Activated B cell treated with CpG ODN at 0.5 μM for 24 hours (primary cell): ENCODE measurements around the gene GNAO1. TPM values are rescaled to one million over a fixed set of nuclear protein-coding genes. Genes with fewer than 3 reads are reported as not detected.

ENCODE experiments used
- ATAC-seq: fragments of 200-7000 bp; cut with Tn5 transposase; one replicate; pipeline ENCODE4 v1.10.0; 2021; ENCODE audit warnings: low read depth, mild to moderate bottlenecking, moderate library complexity
- CTCF ChIA-PET: fragments of 350-600 bp; sonication (Branson Sonifier 250); formaldehyde crosslinking; loops from one replicate; lab custom pipeline; 2021; ENCODE audit warnings: antibody characterized with exemption; lab: Charles Lee
- POLR2A ChIA-PET: fragments of 350-600 bp; sonication (Branson Sonifier 250); formaldehyde crosslinking; loops from one replicate; lab custom pipeline; 2021; ENCODE audit warnings: antibody characterized with exemption; lab: Charles Lee
- DNase-seq: peaks from one replicate; pipeline ENCODE4 v3.0.0; 2022
- H3K27ac Mint-ChIP-seq: one replicate; pipeline ENCODE4 v1.8.0; 2020; ENCODE audit warnings: mixed read lengths
- H3K27me3 Mint-ChIP-seq: one replicate; pipeline ENCODE4 v1.8.0; 2021; ENCODE audit warnings: mixed read lengths
- H3K36me3 Mint-ChIP-seq: one replicate; pipeline ENCODE4 v1.8.0; 2021; ENCODE audit warnings: low read depth, mixed read lengths
- H3K4me1 Mint-ChIP-seq: one replicate; pipeline ENCODE4 v1.8.0; 2021; ENCODE audit warnings: mixed read lengths
- H3K4me3 Mint-ChIP-seq: one replicate; pipeline ENCODE4 v1.8.0; 2020; ENCODE audit warnings: mild to moderate bottlenecking, mixed read lengths
- H3K9me3 Mint-ChIP-seq: one replicate; pipeline ENCODE4 v1.8.0; 2020; ENCODE audit warnings: mixed read lengths
- intact Hi-C: fragments of 100-400 bp; cut with micrococcal nuclease; formaldehyde crosslinking; loops from one replicate; pipeline ENCODE4 v1.15.1; 2024
- total RNA-seq: library from RNA; stranded (reverse); gene quantifications from 2 replicates; pipeline ENCODE4 v1.2.3, GENCODE V29; 2022
- TF ChIP-seq, protein P1 (sequence below): fragments of 200-600 bp; IDR thresholded peaks from one replicate; pipeline ENCODE4 v1.8.0; 2022; ENCODE audit warnings: antibody characterized with exemption, mild to moderate bottlenecking

GNAO1 gene
- total RNA-seq, 1 donor from 2014 or later: 0.53 TPM

DNA sequence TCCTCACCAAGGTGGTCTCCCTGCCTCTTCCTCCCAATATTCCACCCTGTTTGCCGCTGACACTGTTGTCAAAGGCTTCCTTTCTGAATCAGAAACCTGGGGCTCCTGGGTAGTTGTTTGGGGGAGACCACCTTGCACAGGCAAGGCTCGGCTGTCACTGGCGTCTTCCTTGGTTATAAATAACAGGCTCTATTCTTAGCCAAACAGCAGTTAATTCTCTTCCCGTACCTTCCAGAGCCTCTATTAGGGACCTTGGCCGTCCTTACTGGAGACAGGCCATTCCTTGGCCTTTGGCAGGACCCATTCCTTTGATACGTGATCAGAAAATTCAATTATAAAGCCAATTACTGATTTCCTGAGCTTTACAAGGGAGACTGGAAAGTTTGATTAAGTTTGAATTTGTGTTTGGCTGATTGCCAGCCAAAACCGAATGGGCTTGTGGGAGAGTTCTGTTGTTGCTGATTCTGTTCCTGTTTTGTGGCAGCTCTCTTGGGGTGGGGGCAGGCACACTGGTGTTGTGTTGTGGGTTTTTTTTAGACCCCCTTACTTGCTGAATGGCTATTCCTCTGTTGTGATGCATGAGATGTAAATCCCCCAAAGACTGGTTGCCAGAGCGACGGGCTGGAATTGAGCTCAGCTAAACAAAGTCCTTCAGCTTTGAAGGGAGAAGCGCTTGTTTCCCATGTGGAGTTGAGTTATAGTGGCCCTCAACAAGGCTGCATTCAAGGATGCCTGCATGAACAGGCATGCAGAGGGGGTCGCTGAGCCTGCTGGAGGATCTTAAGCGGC is 104.6 kb downstream of the GNAO1 start:
- peaks cover 9% of the 10 kb centered on the region for H3K27me3 Mint-ChIP-seq
- DNase-seq (no peak), ATAC-seq (no peak)
- no peaks in the 10 kb centered on the region for H3K9me3 Mint-ChIP-seq
- TF ChIP-seq, protein P1, sequence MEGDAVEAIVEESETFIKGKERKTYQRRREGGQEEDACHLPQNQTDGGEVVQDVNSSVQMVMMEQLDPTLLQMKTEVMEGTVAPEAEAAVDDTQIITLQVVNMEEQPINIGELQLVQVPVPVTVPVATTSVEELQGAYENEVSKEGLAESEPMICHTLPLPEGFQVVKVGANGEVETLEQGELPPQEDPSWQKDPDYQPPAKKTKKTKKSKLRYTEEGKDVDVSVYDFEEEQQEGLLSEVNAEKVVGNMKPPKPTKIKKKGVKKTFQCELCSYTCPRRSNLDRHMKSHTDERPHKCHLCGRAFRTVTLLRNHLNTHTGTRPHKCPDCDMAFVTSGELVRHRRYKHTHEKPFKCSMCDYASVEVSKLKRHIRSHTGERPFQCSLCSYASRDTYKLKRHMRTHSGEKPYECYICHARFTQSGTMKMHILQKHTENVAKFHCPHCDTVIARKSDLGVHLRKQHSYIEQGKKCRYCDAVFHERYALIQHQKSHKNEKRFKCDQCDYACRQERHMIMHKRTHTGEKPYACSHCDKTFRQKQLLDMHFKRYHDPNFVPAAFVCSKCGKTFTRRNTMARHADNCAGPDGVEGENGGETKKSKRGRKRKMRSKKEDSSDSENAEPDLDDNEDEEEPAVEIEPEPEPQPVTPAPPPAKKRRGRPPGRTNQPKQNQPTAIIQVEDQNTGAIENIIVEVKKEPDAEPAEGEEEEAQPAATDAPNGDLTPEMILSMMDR: no peak
- H3K36me3 Mint-ChIP-seq: no peaks in the 10 kb centered on the region
- CTCF ChIA-PET: no interaction called here
- POLR2A ChIA-PET: no interaction called here
- H3K27ac Mint-ChIP-seq: no peak overlapping the region
- intact Hi-C loops: no loop called here
- no peak overlapping the region for H3K4me3 Mint-ChIP-seq
- peaks cover 6% of the 10 kb centered on the region for H3K4me1 Mint-ChIP-seq

DNA sequence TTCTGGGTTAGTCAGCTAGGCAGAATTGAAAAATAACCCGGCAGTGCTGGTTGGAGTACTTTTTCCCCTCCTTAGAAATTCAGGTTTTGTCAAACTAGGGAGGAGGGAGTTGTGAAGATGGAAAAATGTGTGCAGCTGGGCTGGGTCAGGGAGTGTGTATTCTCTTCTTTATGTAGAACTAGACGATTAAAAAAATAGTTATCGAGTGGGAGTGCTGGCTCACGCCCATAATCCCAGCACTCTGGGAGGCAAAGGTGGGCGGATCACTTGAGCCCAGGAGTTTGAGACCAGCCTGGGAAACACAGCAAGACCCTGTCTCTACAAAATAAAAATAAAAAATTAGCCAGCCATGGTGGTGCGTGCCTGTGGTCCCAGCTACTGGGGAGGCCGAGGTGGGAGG is 106.4 kb downstream of the GNAO1 start:
- ChIA-PET POLR2A (no interaction called here), CTCF (no interaction called here)
- Mint-ChIP-seq H3K27me3 (peaks cover 9% of the 10 kb centered on the region), H3K9me3 (no peaks in the 10 kb centered on the region), H3K27ac (no peak overlapping the region), H3K4me3 (no peak overlapping the region), H3K4me1 (peaks cover 6% of the 10 kb centered on the region), H3K36me3 (no peaks in the 10 kb centered on the region)
- ATAC-seq (no peak), DNase-seq (no peak)
- intact Hi-C loops: no loop called here
- TF ChIP-seq, protein P1: no peak

DNA sequence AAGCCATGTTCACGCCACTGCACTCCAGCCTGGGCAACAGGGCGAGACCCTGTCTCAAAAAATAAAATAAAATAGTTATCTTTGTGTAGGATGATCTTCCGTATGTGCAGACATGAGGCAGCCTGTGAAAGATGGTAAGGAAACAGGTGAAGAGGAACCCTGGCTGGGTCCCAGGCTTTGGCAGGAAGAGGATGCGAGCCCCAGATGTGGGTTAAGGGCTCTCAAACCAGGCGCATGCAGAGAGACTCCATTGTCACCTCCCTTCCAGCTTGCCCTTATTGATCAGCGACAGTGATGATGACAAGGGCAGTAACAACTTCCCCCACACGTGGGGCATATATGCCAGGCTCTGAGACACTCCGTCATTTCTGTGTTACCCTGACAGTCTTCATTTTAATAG is 106.8 kb downstream of the GNAO1 start:
- peaks cover 9% of the 10 kb centered on the region for H3K27me3 Mint-ChIP-seq
- no peak for ATAC-seq
- intact Hi-C loops: no loop called here
- H3K36me3 Mint-ChIP-seq: no peaks in the 10 kb centered on the region
- no peak overlapping the region for H3K4me3 Mint-ChIP-seq
- TF ChIP-seq, protein P1: no peak
- ChIA-PET POLR2A (no interaction called here), CTCF (no interaction called here)
- H3K9me3 Mint-ChIP-seq: no peaks in the 10 kb centered on the region
- no peak for DNase-seq
- H3K27ac Mint-ChIP-seq: no peak overlapping the region
- peaks cover 6% of the 10 kb centered on the region for H3K4me1 Mint-ChIP-seq

DNA sequence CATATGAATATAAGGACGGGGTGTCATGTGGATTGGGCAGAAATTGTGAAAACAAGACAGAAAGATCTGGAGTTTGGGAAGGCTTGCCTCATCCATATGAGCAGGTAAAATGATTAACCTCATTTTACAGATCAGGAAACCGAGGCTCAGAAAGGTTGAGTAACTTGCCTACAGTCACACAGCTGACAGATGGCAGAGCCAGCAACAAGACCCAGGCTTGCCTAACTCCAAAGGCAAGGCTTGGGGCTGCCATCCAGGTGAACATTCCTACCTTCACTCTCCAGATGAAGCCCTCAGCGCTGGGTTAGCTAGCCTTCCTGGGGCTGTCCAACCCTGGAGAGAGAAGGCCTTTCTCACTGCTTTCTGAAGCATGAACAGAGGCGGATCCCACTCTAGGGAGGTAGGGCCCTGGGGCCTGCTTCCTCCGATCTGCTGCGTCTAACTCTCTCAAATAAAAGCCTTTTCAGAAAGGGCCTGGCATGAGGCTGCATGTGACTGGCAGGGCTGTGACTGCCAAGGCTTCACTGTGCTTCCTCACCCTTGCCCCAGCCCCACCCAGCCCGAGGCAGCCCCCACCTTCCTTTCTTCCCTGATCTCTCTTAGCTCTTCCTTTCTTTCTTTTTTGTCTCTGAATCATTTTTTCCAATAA is 107.8 kb downstream of the GNAO1 start:
- DNase-seq: no peak
- Mint-ChIP-seq H3K4me3 (no peak overlapping the region), H3K9me3 (no peaks in the 10 kb centered on the region), H3K4me1 (peaks cover 6% of the 10 kb centered on the region), H3K36me3 (no peaks in the 10 kb centered on the region), H3K27me3 (peaks cover 10% of the 10 kb centered on the region), H3K27ac (no peak overlapping the region)
- ChIA-PET POLR2A (no interaction called here), CTCF (interaction anchor here (0.7 kb wide), 1 partner anchor 19 kb away, joined by 3 read pairs; no protein-coding TSS in a partner anchor)
- no peak for ATAC-seq
- TF ChIP-seq, protein P1: no peak
- intact Hi-C loops: no loop called here

DNA sequence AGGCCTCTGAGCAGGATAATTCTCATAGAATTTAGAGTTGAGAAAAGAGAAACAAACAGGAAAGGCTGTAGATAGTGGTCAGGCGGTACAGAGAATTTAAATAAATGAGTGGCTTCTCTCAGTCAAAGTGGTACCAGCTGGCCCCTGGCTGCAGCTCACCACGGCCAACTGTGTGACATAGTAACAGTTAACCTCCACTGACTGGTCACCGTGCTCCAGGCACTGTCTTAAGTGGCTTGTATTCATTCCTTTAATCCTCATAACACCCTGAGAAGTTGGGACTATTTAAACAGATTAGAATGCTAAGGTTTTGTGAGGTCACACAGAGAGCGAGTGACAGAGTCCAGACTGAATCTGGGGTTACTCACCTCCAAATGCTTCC is 108.9 kb downstream of the GNAO1 start:
- H3K9me3 Mint-ChIP-seq: no peaks in the 10 kb centered on the region
- no peak overlapping the region for H3K4me3 Mint-ChIP-seq
- TF ChIP-seq, protein P1: no peak
- peaks cover 12% of the 10 kb centered on the region for H3K27me3 Mint-ChIP-seq
- POLR2A ChIA-PET: no interaction called here
- intact Hi-C loops: no loop called here
- no peaks in the 10 kb centered on the region for H3K36me3 Mint-ChIP-seq
- CTCF ChIA-PET: no interaction called here
- no peak for DNase-seq
- no peak overlapping the region for H3K27ac Mint-ChIP-seq
- no peak for ATAC-seq
- H3K4me1 Mint-ChIP-seq: peaks cover 6% of the 10 kb centered on the region
